Measurements from ENCODE around the gene CFAP68. TPM values are rescaled to one million over a fixed set of nuclear protein-coding genes. Genes with fewer than 3 reads are reported as not detected.

The CFAP68 gene
- total and polyA plus RNA-seq, 9 of the 15 experiments (the other 6 are each of a cell fraction or from before 2014, with no cell fraction given), result 22.8 to 72.3 (median 52.5) TPM

DNA sequence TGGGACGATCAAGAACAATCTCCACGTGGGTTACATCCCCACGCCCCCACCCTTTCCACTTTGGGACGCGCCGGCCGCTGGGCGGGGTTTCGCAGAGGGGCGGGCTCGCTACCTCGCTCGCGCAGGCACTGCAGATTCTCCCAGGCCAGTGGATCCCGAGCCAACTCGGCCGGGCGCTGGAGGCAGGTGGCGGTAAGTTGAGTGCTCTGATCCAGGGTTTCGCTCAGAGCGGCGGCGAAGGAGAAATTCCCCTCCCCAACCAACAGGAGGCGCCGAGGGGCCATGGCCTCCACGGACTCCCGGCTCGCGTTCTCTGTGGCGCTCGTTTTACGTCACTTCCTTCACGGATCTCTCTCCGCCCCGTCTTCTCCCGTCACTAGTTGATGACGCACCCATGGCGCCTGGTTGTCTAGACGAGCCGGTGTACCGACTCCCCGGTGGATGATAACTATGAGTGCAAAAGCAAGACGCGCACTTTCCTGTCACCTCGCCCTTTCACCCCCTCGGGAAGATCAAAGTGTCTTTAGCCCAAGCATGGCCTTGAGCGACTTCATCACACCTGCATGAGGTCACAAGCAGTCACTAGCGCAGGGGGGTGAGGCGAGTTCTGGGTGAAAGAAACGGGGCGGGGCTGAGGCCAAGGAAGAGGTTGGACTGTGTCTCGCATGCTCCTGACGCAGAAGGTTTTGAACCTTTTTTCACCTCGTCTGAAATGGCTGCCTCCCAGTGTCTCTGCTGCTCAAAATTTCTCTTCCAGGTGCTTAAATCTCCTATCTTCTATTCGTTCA, at the start of gene CFAP68, which contains the start of gene FDXACB1 (continued):
- TF ChIP-seq, protein P1, sequence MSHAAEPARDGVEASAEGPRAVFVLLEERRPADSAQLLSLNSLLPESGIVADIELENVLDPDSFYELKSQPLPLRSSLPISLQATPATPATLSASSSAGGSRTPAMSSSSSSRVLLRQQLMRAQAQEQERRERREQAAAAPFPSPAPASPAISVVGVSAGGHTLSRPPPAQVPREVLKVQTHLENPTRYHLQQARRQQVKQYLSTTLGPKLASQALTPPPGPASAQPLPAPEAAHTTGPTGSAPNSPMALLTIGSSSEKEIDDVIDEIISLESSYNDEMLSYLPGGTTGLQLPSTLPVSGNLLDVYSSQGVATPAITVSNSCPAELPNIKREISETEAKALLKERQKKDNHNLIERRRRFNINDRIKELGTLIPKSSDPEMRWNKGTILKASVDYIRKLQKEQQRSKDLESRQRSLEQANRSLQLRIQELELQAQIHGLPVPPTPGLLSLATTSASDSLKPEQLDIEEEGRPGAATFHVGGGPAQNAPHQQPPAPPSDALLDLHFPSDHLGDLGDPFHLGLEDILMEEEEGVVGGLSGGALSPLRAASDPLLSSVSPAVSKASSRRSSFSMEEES (CRISPR knock-in tag; IDR thresholded peaks at IDR 0.05), result no peak
- TF ChIP-seq ZNF717 (CRISPR knock-in tag; IDR thresholded peaks at IDR 0.05), result no peak
- no peak for TF ChIP-seq MAFG (tag; conservative IDR thresholded peaks at IDR 0.05)
- TF ChIP-seq, protein P2, sequence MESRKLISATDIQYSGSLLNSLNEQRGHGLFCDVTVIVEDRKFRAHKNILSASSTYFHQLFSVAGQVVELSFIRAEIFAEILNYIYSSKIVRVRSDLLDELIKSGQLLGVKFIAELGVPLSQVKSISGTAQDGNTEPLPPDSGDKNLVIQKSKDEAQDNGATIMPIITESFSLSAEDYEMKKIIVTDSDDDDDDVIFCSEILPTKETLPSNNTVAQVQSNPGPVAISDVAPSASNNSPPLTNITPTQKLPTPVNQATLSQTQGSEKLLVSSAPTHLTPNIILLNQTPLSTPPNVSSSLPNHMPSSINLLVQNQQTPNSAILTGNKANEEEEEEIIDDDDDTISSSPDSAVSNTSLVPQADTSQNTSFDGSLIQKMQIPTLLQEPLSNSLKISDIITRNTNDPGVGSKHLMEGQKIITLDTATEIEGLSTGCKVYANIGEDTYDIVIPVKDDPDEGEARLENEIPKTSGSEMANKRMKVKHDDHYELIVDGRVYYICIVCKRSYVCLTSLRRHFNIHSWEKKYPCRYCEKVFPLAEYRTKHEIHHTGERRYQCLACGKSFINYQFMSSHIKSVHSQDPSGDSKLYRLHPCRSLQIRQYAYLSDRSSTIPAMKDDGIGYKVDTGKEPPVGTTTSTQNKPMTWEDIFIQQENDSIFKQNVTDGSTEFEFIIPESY (CRISPR knock-in tag; IDR thresholded peaks at IDR 0.05), result 0 out of 2 replicates have a peak, but pooled peaks have one; percentile 20
- TF ChIP-seq TBP (optimal IDR thresholded peaks at IDR 0.05; ENCODE audit: low read depth, low read length), result peak; percentile 79
- TF ChIP-seq NFRKB (IDR thresholded peaks at IDR 0.05; ENCODE audit: low read depth), result peak; percentile 93
- peak; percentile 92 for TF ChIP-seq ATF1 (CRISPR knock-in tag; IDR thresholded peaks at IDR 0.05)
- TF ChIP-seq ATF1 (tag; IDR thresholded peaks at IDR 0.05), result peak; percentile 100
- no peak for TF ChIP-seq TEAD2 (tag; IDR thresholded peaks at IDR 0.05)
- no peak for TF ChIP-seq KAT2B (IDR thresholded peaks at IDR 0.05; ENCODE audit: low read depth, low read length)
- no peak for TF ChIP-seq ZNF695 (CRISPR knock-in tag; IDR thresholded peaks at IDR 0.05)
- TF ChIP-seq SMAD2 (IDR thresholded peaks at IDR 0.05; ENCODE audit: low read depth, low read length), result no peak
- no peak for TF ChIP-seq RBM22 (IDR thresholded peaks at IDR 0.05; ENCODE audit: low read depth, low read length, poor library complexity, severe bottlenecking)
- peak; percentile 97 for TF ChIP-seq MTA3 (IDR thresholded peaks at IDR 0.05; ENCODE audit: borderline replicate concordance)
- no peak for TF ChIP-seq TGIF2 (CRISPR knock-in tag; IDR thresholded peaks at IDR 0.05)
- TF ChIP-seq CXXC5 (CRISPR knock-in tag; IDR thresholded peaks at IDR 0.05), result peak; percentile 87
- TF ChIP-seq, protein P3, sequence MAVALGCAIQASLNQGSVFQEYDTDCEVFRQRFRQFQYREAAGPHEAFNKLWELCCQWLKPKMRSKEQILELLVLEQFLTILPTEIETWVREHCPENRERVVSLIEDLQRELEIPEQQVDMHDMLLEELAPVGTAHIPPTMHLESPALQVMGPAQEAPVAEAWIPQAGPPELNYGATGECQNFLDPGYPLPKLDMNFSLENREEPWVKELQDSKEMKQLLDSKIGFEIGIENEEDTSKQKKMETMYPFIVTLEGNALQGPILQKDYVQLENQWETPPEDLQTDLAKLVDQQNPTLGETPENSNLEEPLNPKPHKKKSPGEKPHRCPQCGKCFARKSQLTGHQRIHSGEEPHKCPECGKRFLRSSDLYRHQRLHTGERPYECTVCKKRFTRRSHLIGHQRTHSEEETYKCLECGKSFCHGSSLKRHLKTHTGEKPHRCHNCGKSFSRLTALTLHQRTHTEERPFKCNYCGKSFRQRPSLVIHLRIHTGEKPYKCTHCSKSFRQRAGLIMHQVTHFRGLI (CRISPR knock-in tag; IDR thresholded peaks at IDR 0.05), result no peak
- TF ChIP-seq, protein P4, sequence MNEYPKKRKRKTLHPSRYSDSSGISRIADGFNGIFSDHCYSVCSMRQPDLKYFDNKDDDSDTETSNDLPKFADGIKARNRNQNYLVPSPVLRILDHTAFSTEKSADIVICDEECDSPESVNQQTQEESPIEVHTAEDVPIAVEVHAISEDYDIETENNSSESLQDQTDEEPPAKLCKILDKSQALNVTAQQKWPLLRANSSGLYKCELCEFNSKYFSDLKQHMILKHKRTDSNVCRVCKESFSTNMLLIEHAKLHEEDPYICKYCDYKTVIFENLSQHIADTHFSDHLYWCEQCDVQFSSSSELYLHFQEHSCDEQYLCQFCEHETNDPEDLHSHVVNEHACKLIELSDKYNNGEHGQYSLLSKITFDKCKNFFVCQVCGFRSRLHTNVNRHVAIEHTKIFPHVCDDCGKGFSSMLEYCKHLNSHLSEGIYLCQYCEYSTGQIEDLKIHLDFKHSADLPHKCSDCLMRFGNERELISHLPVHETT (CRISPR knock-in tag; conservative IDR thresholded peaks at IDR 0.05 in 1 of 2, IDR thresholded peaks at IDR 0.05 in 1 of 2), result peak in 1 of 2 experiments; percentile 96; a peak in 2 of 4 replicates
- no peak for TF ChIP-seq ZNF253 (CRISPR knock-in tag; conservative IDR thresholded peaks at IDR 0.05)
- TF ChIP-seq PTRF (tag; IDR thresholded peaks at IDR 0.05), result no peak
- TF ChIP-seq, protein P5, sequence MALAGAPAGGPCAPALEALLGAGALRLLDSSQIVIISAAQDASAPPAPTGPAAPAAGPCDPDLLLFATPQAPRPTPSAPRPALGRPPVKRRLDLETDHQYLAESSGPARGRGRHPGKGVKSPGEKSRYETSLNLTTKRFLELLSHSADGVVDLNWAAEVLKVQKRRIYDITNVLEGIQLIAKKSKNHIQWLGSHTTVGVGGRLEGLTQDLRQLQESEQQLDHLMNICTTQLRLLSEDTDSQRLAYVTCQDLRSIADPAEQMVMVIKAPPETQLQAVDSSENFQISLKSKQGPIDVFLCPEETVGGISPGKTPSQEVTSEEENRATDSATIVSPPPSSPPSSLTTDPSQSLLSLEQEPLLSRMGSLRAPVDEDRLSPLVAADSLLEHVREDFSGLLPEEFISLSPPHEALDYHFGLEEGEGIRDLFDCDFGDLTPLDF (CRISPR knock-in tag; IDR thresholded peaks at IDR 0.05), result no peak
